Stimulated activated effector memory CD8-positive, alpha-beta T cell treated with anti-CD3 and anti-CD28 coated beads, Interleukin-12 subunit alpha, Interleukin-12 subunit beta, amount 100 ng/mL, for 72 hours (primary cell): ENCODE measurements around the gene CAPN15.
"Not testable (repeated sequence)": the region's sequence is repeated elsewhere in the genome, so short reads cannot be mapped to it uniquely, and the experiment has no call there.

Source experiments
- ATAC-seq: fragments of 150-1000 bp; cut with Tn5 transposase; 2 replicates; pipeline ENCODE4 v1.10.0; 2021
- DNase-seq, 2 donors: peaks; one replicate each; pipeline ENCODE4 v3.0.0; 2021 to 2022; ENCODE audit warnings: low spot score in 2 of 2
- H3K27ac Mint-ChIP-seq: one replicate; pipeline ENCODE4 v1.8.0; 2022; ENCODE audit warnings: mild to moderate bottlenecking, mixed read lengths
- H3K36me3 Mint-ChIP-seq: one replicate; pipeline ENCODE4 v1.8.0; 2022; ENCODE audit warnings: mild to moderate bottlenecking, mixed read lengths
- H3K4me1 Mint-ChIP-seq: one replicate; pipeline ENCODE4 v1.8.0; 2022; ENCODE audit warnings: mixed read lengths
- H3K4me3 Mint-ChIP-seq: one replicate; pipeline ENCODE4 v1.8.0; 2022; ENCODE audit warnings: mild to moderate bottlenecking, mixed read lengths
- H3K9me3 Mint-ChIP-seq: one replicate; pipeline ENCODE4 v1.8.0; 2022; ENCODE audit warnings: mixed read lengths

Gene CAPN15

DNA sequence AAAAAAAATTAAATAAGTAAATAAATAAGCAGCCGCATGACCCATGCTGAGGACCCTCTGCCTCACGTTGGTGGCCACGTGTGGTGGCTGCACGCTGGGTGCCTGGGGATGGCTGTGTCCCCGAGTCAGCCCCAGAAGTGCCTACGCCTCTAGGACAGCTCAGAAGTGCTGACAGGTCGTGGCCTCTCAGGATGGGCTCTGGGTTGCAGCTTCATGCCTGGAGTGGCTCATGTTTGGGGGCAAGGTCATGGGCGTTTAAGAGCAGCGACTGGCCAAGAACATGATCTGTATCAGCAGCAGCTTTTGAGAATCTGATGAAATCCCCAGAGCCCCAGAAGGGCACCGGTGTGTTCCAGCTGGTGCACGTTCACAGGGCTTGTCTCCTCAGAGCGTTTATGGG lies 26.8 kb upstream of the CAPN15 start:
- H3K36me3 Mint-ChIP-seq = peaks cover 13% of the 10 kb centered on the region
- H3K27ac Mint-ChIP-seq = peak overlapping the region; percentile 20
- no peak for DNase-seq
- no peaks in the 10 kb centered on the region for H3K9me3 Mint-ChIP-seq
- no peaks in the 10 kb centered on the region for H3K4me1 Mint-ChIP-seq
- no peak for ATAC-seq
- H3K4me3 Mint-ChIP-seq = no peak overlapping the region

DNA sequence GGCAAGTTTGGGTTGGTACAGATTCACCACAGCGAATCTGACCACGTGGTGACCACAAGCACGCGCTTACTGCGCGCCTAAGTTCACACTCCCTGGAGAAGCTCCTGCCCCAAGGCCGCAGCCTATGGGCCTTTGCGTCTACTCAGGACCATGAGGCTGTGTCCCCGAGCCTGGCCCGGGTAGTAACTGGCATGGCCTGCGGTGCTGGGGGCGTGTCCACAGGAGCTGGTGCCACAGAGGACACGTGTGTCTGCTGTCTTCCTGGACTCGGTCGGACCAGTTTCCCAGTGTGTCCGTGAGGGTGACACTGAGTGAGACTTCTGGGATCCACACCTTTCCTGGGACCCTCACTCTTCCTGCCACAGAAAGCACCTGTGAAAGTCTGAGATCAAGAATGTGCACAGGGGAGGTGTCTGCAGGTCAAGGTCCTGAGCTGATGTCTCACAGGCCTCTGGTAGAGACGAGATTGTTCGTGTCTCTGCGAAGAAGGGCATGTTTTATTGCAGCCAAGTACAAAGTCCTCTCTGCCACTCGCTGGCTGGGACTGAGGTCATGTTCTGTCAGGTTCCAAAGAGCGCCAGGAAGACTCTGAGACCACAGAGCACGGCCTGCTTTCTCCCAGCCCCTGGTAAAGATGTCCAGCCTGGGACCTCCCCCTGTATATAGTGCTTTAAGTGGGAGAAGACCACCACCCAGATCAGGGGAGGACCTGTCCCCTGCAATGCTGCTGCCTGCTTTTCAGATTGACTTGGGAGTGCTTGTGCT lies 25.2 kb upstream of the CAPN15 start:
- DNase-seq (no peak), ATAC-seq (no peak)
- no peaks in the 10 kb centered on the region for H3K4me1 Mint-ChIP-seq
- H3K9me3 Mint-ChIP-seq = no peaks in the 10 kb centered on the region
- peaks cover 13% of the 10 kb centered on the region for H3K36me3 Mint-ChIP-seq
- H3K27ac Mint-ChIP-seq = no peak overlapping the region
- no peak overlapping the region for H3K4me3 Mint-ChIP-seq

DNA sequence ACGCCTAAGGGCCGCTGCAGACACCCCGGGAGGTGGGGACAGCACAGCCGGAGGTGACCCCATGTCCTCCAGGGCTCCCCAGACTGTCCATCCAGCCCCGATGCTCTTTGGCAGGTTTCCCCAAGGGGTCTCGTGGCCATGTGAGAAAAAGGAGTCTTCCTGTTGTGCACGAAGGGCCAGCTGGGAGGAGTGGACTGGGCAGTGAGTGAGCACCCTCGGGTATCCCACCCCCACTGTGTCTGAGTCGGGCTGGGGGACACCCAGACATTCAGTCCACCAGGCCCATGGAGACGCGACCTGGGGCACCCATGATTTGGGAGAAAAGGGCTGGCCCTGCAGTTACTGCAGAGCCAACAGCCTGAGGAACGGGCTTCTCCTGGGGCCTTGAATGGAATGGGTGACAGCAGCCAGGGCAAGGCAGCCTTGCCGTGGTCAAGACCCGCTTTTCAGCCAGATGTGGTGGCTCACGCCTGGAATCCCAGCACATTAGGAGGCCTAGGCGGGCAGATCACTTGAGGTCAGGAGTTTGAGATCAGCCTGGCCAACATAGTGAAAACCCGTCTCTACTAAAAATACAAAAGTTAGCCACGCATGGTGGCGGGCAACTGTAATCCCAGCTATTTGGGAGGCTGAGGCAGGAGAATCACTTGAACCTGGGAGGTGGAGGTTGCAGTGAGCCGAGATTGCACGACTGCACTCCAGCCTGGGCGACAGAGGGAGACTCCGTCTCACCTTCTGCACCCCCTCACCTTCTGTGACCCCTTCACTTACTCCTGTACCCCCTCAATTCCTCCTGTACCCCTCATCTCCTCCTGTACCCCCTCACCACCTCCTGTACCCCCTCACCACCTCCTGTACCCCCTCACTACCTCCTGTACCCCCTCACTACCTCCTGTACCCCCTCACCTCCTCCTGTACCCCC lies 24.1 kb upstream of the CAPN15 start:
- Mint-ChIP-seq H3K36me3 (peaks cover 13% of the 10 kb centered on the region), H3K27ac (no peak overlapping the region), H3K4me1 (no peaks in the 10 kb centered on the region), H3K9me3 (no peaks in the 10 kb centered on the region), H3K4me3 (no peak overlapping the region)
- DNase-seq (no peak), ATAC-seq (no peak)

DNA sequence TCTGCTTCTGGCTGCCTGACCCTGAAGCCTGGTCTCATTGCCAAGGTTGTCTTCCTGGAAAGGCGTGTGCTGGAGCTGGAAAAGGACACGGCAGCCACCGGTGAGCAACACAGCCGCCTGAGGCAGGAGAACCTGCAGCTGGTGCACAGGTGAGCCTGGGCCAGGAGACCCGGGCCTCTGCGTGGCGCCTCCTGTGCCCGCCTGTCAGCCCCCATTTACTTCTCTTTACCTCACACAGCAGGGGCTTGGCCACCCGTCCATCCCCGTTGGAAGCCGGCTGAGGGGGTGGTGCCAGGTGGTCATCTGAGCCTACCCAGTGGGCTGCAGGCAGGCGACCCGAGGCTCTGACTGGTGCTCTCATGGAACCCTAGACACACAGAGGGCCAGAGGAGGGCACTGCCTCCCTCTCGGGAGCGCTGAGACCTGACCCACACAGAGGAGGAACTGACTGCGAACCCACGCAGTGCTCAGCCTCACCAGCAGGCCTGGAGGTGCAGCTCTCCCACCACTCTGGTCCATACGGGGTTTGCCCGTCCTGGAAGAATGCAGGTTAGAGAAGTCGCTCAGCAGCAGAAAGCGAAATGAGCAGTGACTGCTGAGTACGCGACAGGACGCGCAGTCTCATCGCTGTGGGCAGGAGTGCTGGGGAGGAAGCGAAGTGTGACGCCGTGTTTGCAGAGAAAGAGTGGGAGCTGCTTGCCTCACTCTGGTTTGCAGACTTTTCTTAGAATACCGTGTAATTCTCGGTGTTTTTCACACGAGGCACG lies 21.9 kb upstream of the CAPN15 start:
- H3K4me3 Mint-ChIP-seq = no peak overlapping the region
- peak overlapping the region; percentile 78 for H3K27ac Mint-ChIP-seq
- no peak for DNase-seq
- H3K36me3 Mint-ChIP-seq = peaks cover 6% of the 10 kb centered on the region
- ATAC-seq = no peak
- H3K9me3 Mint-ChIP-seq = no peaks in the 10 kb centered on the region
- no peaks in the 10 kb centered on the region for H3K4me1 Mint-ChIP-seq

DNA sequence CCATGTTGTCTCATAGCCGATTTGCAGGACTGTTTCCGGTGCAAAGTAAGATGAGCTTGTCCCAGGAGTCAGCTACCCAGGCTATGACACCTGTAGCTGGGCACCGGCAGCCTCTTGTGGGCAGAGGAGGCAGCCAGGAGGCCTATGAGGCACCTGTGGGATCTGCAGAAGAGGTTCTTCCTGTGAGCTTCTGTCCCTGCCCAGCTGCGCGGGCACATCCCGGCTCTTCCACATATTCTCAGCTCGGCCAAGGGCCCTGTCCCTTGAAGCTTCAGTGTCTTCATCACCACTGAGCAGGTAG lies 21.3 kb upstream of the CAPN15 start:
- Mint-ChIP-seq H3K27ac (no peak overlapping the region), H3K4me1 (no peaks in the 10 kb centered on the region), H3K4me3 (no peak overlapping the region), H3K9me3 (no peaks in the 10 kb centered on the region), H3K36me3 (peaks cover 6% of the 10 kb centered on the region)
- DNase-seq = no peak
- no peak for ATAC-seq

DNA sequence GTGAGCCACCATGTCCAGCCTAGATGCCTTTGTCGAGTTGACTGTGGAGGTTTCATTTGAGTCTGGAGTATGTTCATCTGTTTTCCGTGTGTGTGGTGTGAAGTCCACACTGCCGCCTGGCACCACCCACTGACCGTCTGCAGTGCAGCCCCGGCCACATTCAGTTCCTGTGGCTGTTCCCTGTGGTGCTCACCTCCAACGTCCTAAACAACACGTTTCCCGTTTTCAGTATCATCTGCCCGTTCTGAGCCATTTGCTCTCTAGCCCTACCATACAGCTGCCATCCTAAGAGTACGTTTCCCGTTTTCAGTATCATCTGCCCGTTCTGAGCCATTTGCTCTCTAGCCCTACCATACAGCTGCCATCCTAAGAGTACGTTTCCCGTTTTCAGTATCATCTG lies 20.0 kb upstream of the CAPN15 start:
- H3K9me3 Mint-ChIP-seq, DNase-seq, ATAC-seq, H3K4me1 Mint-ChIP-seq, H3K36me3 Mint-ChIP-seq, H3K27ac Mint-ChIP-seq, H3K4me3 Mint-ChIP-seq: not testable (repeated sequence)

DNA sequence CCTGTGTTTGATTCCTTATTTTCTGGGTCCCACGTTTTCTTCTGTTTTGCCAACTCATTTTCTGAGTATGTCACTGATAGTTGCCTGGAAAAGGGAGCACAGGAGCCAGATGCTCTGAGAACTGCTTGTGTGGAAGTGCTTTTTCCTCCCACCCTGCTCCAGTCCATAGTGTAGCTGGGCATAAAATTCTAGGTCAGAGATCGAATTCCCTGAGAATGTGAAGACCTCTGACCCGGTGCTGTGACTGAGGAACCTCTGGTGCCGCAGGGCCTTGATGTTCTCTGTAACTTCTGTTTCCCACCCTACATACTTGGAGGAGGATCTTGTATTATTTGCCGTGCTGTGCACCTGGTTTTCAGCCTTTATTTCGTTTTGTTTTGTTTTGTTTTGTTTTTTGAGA lies 19.5 kb upstream of the CAPN15 start:
- no peaks in the 10 kb centered on the region for H3K9me3 Mint-ChIP-seq
- DNase-seq = no peak
- H3K36me3 Mint-ChIP-seq = peaks cover 6% of the 10 kb centered on the region
- H3K4me1 Mint-ChIP-seq = no peaks in the 10 kb centered on the region
- H3K4me3 Mint-ChIP-seq = no peak overlapping the region
- ATAC-seq = no peak
- peak overlapping the region; percentile 26 for H3K27ac Mint-ChIP-seq

DNA sequence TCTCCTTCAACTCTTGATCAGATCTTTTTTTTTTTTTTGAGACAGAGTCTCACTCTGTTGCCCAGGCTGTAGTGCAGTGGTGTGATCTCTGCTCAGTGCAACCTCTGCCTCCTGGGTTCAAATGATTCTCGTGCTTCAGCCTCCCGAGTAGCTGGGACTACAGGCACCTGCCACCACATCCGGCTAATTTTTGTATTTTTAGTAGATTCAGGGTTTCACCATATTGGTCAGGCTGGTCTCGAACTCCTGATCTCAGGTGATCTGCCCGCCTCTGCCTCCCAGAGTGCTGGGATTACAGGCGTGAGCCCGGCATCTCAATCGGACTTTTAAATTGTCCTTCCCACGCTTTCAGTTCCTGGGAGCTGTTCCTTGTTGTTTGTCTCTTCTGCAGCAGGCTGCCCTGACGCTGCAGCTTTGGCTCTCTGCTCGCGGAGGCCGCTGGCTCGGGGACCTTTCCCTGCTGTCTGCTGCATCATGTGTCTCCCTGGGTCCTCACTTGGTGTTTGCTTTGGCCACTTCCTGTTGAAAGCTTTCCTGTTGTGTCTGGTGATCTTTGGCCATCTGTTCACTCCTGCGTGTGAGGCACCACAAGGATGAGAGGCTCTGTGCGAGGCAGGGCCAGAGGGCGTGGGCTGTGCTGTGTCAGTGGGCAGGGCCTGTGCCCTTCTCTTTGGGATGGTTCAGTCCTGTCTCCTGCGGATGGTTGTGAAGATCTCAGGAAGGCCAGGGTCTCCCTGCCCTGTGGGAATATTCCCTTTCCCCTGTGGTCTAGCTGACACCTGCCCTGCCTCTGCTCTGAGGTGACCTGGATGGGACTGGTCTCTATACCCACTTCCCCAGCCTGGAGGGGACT lies 18.4 kb upstream of the CAPN15 start:
- Mint-ChIP-seq H3K4me1 (no peaks in the 10 kb centered on the region), H3K4me3 (no peak overlapping the region), H3K9me3 (no peaks in the 10 kb centered on the region), H3K36me3 (peaks cover 6% of the 10 kb centered on the region), H3K27ac (peak overlapping the region; percentile 69)
- ATAC-seq (no peak), DNase-seq (no peak)

DNA sequence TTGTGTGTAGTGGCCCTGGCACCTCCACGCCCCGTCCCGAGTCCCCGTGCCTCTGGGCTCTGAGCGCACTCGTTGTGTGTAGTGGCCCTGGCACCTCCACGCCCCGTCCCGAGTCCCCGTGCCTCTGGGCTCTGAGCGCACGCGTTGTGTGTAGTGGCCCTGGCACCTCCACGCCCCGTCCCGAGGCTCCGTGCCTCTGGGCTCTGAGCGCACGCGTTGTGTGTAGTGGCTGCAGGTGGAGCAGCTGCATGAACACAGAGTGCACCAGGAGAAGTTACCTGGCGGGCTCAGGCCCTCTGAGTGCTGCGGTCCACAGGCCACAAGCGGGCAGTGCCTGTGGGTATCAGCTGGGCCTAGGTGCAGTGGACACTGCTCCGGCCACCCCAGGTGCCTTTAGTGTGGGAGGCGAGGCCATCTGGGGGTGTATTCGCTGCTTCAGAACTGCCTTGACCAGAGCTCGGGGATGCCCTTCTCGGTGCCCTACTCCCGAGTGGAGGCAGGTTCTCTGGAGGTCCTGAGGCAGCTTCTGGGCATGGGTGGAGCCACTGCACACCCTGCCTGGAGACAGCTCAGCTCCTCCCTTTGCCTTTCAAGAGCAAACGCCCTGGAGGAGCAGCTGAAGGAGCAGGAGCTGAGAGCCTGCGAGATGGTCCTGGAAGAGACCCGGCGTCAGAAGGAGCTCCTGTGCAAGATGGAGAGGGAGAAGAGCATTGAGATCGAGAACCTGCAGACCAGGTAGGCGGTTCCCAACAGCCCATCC lies 17.3 kb upstream of the CAPN15 start:
- DNase-seq (no peak), ATAC-seq (no peak)
- Mint-ChIP-seq H3K36me3 (peaks cover 13% of the 10 kb centered on the region), H3K4me3 (no peak overlapping the region), H3K4me1 (no peaks in the 10 kb centered on the region), H3K9me3 (no peaks in the 10 kb centered on the region), H3K27ac (no peak overlapping the region)

DNA sequence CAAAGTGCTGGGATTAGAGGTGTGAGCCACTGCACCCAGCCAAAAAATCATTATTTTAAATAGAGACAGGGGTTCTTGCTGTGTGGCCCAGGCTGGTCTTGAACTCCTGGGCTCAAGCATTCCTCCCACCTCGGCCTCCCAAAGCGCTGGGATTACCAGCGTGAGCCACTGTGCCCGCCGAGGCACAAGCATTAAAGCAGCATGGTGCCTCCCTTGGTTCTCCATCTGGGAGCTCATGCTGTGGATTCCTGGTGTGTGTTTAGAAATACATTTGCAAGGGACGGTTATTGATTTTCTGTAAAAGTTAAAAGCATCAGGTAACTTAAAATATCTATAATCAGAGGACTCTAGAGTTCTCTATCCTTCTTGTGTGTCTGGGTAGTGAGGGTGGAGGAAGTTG lies 14.7 kb upstream of the CAPN15 start:
- Mint-ChIP-seq H3K27ac (no peak overlapping the region), H3K36me3 (peaks cover 24% of the 10 kb centered on the region), H3K4me3 (no peak overlapping the region), H3K4me1 (no peaks in the 10 kb centered on the region), H3K9me3 (no peaks in the 10 kb centered on the region)
- no peak for ATAC-seq
- no peak for DNase-seq

DNA sequence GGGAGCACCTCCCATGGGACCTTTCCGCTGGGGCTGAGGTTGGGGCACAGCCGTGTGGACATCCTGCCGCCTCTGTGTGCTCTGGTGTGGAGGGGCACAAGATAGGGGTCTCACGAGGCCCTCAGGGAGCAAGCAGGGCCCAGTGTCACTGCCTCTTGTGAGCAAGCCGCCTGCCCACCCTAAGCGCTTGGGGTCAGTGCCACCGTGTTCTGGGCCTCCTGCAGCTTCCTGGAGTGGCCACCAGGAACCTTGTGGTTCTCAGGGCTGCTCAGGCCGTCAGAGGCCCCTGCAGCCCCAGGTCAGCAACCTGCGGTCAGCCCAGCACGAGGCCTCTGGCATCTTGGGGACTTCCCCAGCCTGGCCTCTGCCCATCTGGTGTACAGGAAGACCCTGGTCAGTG lies 13.6 kb upstream of the CAPN15 start:
- no peak overlapping the region for H3K4me3 Mint-ChIP-seq
- DNase-seq (no peak), ATAC-seq (no peak)
- H3K27ac Mint-ChIP-seq = peak overlapping the region; percentile 15
- peaks cover 24% of the 10 kb centered on the region for H3K36me3 Mint-ChIP-seq
- no peaks in the 10 kb centered on the region for H3K9me3 Mint-ChIP-seq
- no peaks in the 10 kb centered on the region for H3K4me1 Mint-ChIP-seq

DNA sequence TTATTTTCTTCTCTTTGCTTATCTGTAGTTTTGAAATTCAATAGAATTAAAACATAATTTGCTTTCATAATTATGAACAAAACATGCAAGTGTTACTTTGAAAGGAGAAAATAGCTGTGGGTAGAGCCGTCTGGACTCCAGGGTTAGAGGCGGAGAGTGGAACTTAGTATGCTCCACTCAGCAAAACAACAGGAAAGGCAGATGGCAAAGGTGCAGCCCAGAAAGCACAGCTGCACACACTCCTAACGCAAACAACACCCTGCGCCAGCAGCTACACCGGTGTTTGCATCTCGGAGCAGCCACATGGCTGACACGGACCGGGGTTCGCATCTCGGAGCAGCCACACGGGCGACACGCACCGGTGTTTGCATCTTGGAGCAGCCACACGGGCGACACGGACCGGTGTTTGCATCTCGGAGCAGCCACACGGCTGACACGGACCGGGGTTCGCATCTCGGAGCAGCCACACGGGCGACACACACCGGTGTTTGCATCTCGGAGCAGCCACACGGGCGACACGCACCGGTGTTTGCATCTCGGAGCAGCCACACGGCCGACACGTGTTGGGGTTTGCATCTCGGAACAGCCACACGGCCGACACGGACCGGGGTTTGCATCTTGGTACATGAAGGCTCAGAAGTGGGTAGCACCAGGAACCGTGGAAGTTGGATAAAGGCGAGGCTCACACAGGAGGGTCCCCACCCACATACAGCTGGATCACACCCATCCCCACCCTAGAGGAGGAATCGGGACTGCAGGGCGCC lies 12.2 kb upstream of the CAPN15 start:
- DNase-seq (no peak), ATAC-seq (no peak)
- peaks cover 24% of the 10 kb centered on the region for H3K36me3 Mint-ChIP-seq
- no peaks in the 10 kb centered on the region for H3K9me3 Mint-ChIP-seq
- no peak overlapping the region for H3K4me3 Mint-ChIP-seq
- no peaks in the 10 kb centered on the region for H3K4me1 Mint-ChIP-seq
- no peak overlapping the region for H3K27ac Mint-ChIP-seq

DNA sequence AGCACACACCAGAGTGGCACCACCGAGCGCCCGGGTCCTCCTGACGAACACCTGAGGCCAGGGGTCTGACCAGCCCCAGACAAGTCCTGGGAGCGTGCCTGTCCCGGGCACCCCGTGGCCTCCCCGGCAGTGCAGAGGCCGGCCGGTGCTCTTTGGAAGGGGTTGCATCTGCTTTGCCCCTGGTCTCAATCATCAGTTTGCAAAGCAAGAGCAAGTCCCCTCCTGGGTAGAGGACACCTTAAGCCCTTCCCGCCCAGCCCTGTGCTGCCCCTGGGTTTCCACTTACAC lies 11.6 kb upstream of the CAPN15 start:
- no peaks in the 10 kb centered on the region for H3K4me1 Mint-ChIP-seq
- no peak overlapping the region for H3K27ac Mint-ChIP-seq
- H3K36me3 Mint-ChIP-seq = peaks cover 24% of the 10 kb centered on the region
- no peaks in the 10 kb centered on the region for H3K9me3 Mint-ChIP-seq
- no peak for ATAC-seq
- no peak overlapping the region for H3K4me3 Mint-ChIP-seq
- DNase-seq = no peak

DNA sequence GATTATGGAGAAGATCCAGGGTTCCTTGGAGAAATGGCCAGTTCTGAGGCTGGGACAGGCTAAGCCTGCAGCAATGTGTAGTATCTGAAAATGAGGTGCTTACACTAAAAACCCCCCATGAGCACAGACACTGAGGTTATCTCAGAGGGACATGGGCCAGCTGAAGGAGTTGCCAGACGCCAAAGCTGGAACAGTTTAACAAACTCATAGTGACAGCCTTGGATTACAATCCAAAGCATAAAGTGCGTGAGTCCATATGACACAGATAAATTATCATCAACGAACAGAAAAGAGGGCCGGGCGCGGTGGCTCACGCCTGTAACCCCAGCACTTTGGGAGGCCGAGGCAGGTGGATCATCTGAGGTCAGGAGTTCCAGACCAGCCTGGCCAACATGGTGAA lies 11.2 kb upstream of the CAPN15 start:
- ATAC-seq = no peak
- Mint-ChIP-seq H3K4me3 (no peak overlapping the region), H3K36me3 (peaks cover 24% of the 10 kb centered on the region), H3K4me1 (no peaks in the 10 kb centered on the region), H3K27ac (no peak overlapping the region), H3K9me3 (no peaks in the 10 kb centered on the region)
- DNase-seq = no peak
